K562 (cell line): Measurements from ENCODE around the gene KCTD16. TPM values are rescaled to one million over a fixed set of nuclear protein-coding genes. Genes with fewer than 3 reads are reported as not detected.

Source experiments
- CTCF ChIP-seq, 3 experiments: IDR thresholded peaks in 2 of 3; conservative IDR thresholded peaks in 1 of 3; 2 replicates each; pipeline ENCODE4 v1.5.1; 2011 to 2012; ENCODE audit warnings: low read length in 3 of 3, mild to moderate bottlenecking in 3 of 3, control low read depth in 2 of 3, improper control_type of control experiment in 1 of 3, inconsistent platforms in 1 of 3, low read depth in 1 of 3, mixed read lengths in 1 of 3, moderate library complexity in 1 of 3; ENCODE audit not compliant: insufficient read depth in 2 of 3
- GMEB1 ChIP-seq: fragments of 250-450 bp; sonication (Bioruptor Pico); IDR thresholded peaks from 2 replicates; pipeline ENCODE4 v1.4.0; 2020; ENCODE audit warnings: mild to moderate bottlenecking
- HLTF ChIP-seq: fragments of 450-650 bp; IDR thresholded peaks from 2 replicates; pipeline ENCODE4 v1.6.1; 2016
- MTA2 ChIP-seq: fragments of 450-650 bp; IDR thresholded peaks from 2 replicates; pipeline ENCODE4 v1.6.1; 2016; ENCODE audit warnings: low read depth
- TCF15 ChIP-seq: fragments of 250-450 bp; sonication (Bioruptor Pico); IDR thresholded peaks from 2 replicates; pipeline ENCODE4 v1.8.0; 2022; ENCODE audit warnings: moderate library complexity, mild to moderate bottlenecking, inconsistent platforms
- TEAD4 ChIP-seq, 2 experiments: sonication (generic) in 1 of 2; formaldehyde crosslinking in 1 of 2; IDR thresholded peaks; 2 replicates each; pipeline versions ENCODE4 v1.6.1 to v1.8.0; 2012 to 2022; ENCODE audit warnings: borderline replicate concordance in 1 of 2, inconsistent platforms in 1 of 2, low read length in 1 of 2, mild to moderate bottlenecking in 1 of 2, missing genetic modification reagents in 1 of 2
- ZNF316 ChIP-seq: fragments of 450-650 bp; IDR thresholded peaks from 2 replicates; pipeline ENCODE4 v1.6.1; 2016
- ZNF384 ChIP-seq: IDR thresholded peaks from 2 replicates; pipeline ENCODE4 v1.6.1; 2012; ENCODE audit warnings: low read depth, low read length, improper control_type of control experiment
- polyA plus RNA-seq, 8 experiments: library from polyadenylated mRNA; depleted of rRNA in 4 of 8; stranded (reverse) in 5 of 8; unstranded in 3 of 8; fragments of >200 nt; fragmentation: Nextera tagmentation in 2 of 8; fragmentation: Illumina TruSeq in 1 of 8; extraction: Ambion mirVana in 2 of 8; extraction: Trizol in 1 of 8; gene quantifications; 2 replicates each; pipeline versions ENCODE4 v1.2.1 to v1.2.3, GENCODE V29; 2011 to 2014; ENCODE audit warnings: inconsistent platforms in 1 of 8, missing spikeins in 1 of 8
- total RNA-seq, 7 experiments: library from RNA; depleted of rRNA in 6 of 7; stranded (reverse); fragments of >200 nt in 6 of 7; fragmentation: Illumina TruSeq in 2 of 7; extraction: Trizol in 2 of 7; gene quantifications; 2 replicates each; pipeline versions ENCODE4 v1.2.1 to v1.2.3, GENCODE V29; 2011 to 2021; ENCODE audit warnings: low replicate concordance in 1 of 7

Gene KCTD16
- total and polyA plus RNA-seq, 9 of the 15 experiments (the other 6 are each of a cell fraction or from before 2014, with no cell fraction given) = 0.04 TPM; not detected in 8

- TF ChIP-seq GMEB1 (CRISPR knock-in tag) = no peak
- TF ChIP-seq ZNF316 = no peak
- no peak for TF ChIP-seq TCF15 (CRISPR knock-in tag)
- TF ChIP-seq HLTF = no peak
- TF ChIP-seq MTA2 = no peak
- no peak for TF ChIP-seq TEAD4 (IDR thresholded peaks at IDR 0.05; ENCODE audit: low read length)
- no peak for TF ChIP-seq TEAD4 (CRISPR knock-in tag; IDR thresholded peaks at IDR 0.05; ENCODE audit: borderline replicate concordance)
- TF ChIP-seq ZNF384 = no peak
- no peak for TF ChIP-seq CTCF (IDR thresholded peaks at IDR 0.05 in 2 of 3, conservative IDR thresholded peaks at IDR 0.05 in 1 of 3; ENCODE audit: insufficient read depth in 2 of 3, low read depth in 1 of 3, low read length in 3 of 3)
Measured at GRCh38 chr5:144333336-144333920, 162.8 kb downstream of the KCTD16 start (continued).
